SK-N-MC (cell line): Measurements from ENCODE around the gene MTMR2.

ENCODE experiments used
- EZH2 ChIP-seq: fragments of 200-600 bp; sonication (generic); IDR thresholded peaks from one replicate; pipeline ENCODE4 v1.6.1; 2017; ENCODE audit warnings: antibody characterized with exemption
- FOXP2 ChIP-seq: optimal IDR thresholded peaks from 2 replicates; pipeline ENCODE3; 2011; ENCODE audit warnings: mild to moderate bottlenecking, moderate library complexity; ENCODE audit not compliant: insufficient read depth; ENCODE audit errors: extremely low read length, control extremely low read depth
- POLR2AphosphoS5 ChIP-seq: IDR thresholded peaks from 2 replicates; pipeline ENCODE4 v1.6.1; 2012; ENCODE audit warnings: mild to moderate bottlenecking, low read depth, low read length, borderline replicate concordance

GRCh38 chr11:95853862-95854261 is 70.0 kb downstream of the MTMR2 start:
- TF ChIP-seq POLR2AphosphoS5 (no peak), EZH2 (no peak), FOXP2 (no peak)
